GM19351 (cell line): ENCODE measurements around the gene CELF5.
"Not testable (repeated sequence)": the region's sequence is repeated elsewhere in the genome, so short reads cannot be mapped to it uniquely, and the experiment has no call there.

Source experiments
- ATAC-seq: cut with Tn5 transposase; IDR thresholded peaks from one replicate; pipeline ENCODE4 v1.9.1; 2021; ENCODE audit warnings: mild to moderate bottlenecking, moderate library complexity; ENCODE audit not compliant: unreplicated experiment

Gene CELF5

GRCh38 chr19:3288437-3288836 lies 64.0 kb downstream of the CELF5 start:
- ATAC-seq = not testable (repeated sequence)

GRCh38 chr19:3289971-3290569 lies 65.6 kb downstream of the CELF5 start:
- no peak for ATAC-seq

- not testable (repeated sequence) for ATAC-seq
Observed at GRCh38 chr19:3290858-3291257, 66.4 kb downstream of the CELF5 start.

- no peak for ATAC-seq
Observed at GRCh38 chr19:3291644-3292043, 67.2 kb downstream of the CELF5 start.

- ATAC-seq = no peak
Observed at GRCh38 chr19:3292958-3293529, 68.6 kb downstream of the CELF5 start.

- no peak for ATAC-seq
Observed at GRCh38 chr19:3293560-3293959, 69.1 kb downstream of the CELF5 start.

GRCh38 chr19:3294080-3294850 lies 69.8 kb downstream of the CELF5 start:
- ATAC-seq = no peak

- ATAC-seq = no peak
Observed at GRCh38 chr19:3295581-3295980, 71.1 kb downstream of the CELF5 start.

GRCh38 chr19:3296034-3296433 lies 71.6 kb downstream of the CELF5 start:
- ATAC-seq = no peak

GRCh38 chr19:3296446-3296845 lies 72.0 kb downstream of the CELF5 start:
- ATAC-seq = no peak

GRCh38 chr19:3298853-3299449 lies 74.5 kb downstream of the CELF5 start:
- ATAC-seq = no peak

GRCh38 chr19:3300566-3300965 lies 76.1 kb downstream of the CELF5 start:
- ATAC-seq = not testable (repeated sequence)

GRCh38 chr19:3302755-3303154 lies 78.3 kb downstream of the CELF5 start:
- ATAC-seq = no peak

- no peak for ATAC-seq
Observed at GRCh38 chr19:3304871-3305423, 80.5 kb downstream of the CELF5 start.

- ATAC-seq = no peak
Observed at GRCh38 chr19:3309724-3310123, 85.3 kb downstream of the CELF5 start.

GRCh38 chr19:3310280-3310679 lies 85.8 kb downstream of the CELF5 start:
- no peak for ATAC-seq

GRCh38 chr19:3310711-3311110 lies 86.2 kb downstream of the CELF5 start:
- no peak for ATAC-seq

- ATAC-seq = no peak
Observed at GRCh38 chr19:3313199-3313575, 88.7 kb downstream of the CELF5 start.

GRCh38 chr19:3314962-3315675 lies 90.7 kb downstream of the CELF5 start:
- no peak for ATAC-seq

GRCh38 chr19:3315676-3315973 lies 91.2 kb downstream of the CELF5 start:
- no peak for ATAC-seq

- no peak for ATAC-seq
Observed at GRCh38 chr19:3316132-3316648, 91.7 kb downstream of the CELF5 start.
